KMS-11 (cell line): ENCODE data around the gene SEMA3G.

Source experiments
- H2AFZ ChIP-seq: fragments of 200-600 bp; sonication (generic); 2 replicates; pipeline ENCODE4 v1.6.1; 2016; ENCODE audit warnings: antibody characterized with exemption, mixed run types, low read depth
- H3K27ac ChIP-seq: fragments of 200-600 bp; sonication (generic); 2 replicates; pipeline ENCODE4 v1.6.1; 2016; ENCODE audit warnings: mild to moderate bottlenecking, mixed run types
- H3K27me3 ChIP-seq: fragments of 200-600 bp; sonication (generic); 2 replicates; pipeline ENCODE4 v1.6.1; 2017; ENCODE audit warnings: mild to moderate bottlenecking, low read depth, mixed run types, moderate library complexity; ENCODE audit not compliant: insufficient read depth
- H3K36me3 ChIP-seq: fragments of 200-600 bp; sonication (generic); 2 replicates; pipeline ENCODE4 v1.6.1; 2017; ENCODE audit warnings: mild to moderate bottlenecking, mixed run types; ENCODE audit not compliant: insufficient read depth
- H3K4me1 ChIP-seq: fragments of 200-600 bp; sonication (generic); 2 replicates; pipeline ENCODE4 v1.6.1; 2016; ENCODE audit warnings: mild to moderate bottlenecking, low read depth, mixed run types; ENCODE audit not compliant: poor library complexity, severe bottlenecking
- H3K4me2 ChIP-seq: fragments of 200-600 bp; sonication (generic); 2 replicates; pipeline ENCODE4 v1.7.0; 2016; ENCODE audit warnings: mild to moderate bottlenecking, mixed run types
- H3K4me3 ChIP-seq: fragments of 200-600 bp; sonication (generic); IDR thresholded peaks from 2 replicates; pipeline ENCODE4 v1.6.1; 2017; ENCODE audit warnings: low read depth, low read length, mixed read lengths; ENCODE audit not compliant: insufficient read depth
- H3K79me2 ChIP-seq: fragments of 200-600 bp; sonication (generic); 2 replicates; pipeline ENCODE4 v1.6.1; 2016; ENCODE audit warnings: low read depth, mixed run types; ENCODE audit not compliant: insufficient read depth
- H3K9ac ChIP-seq: fragments of 200-600 bp; sonication (generic); 2 replicates; pipeline ENCODE4 v1.6.1; 2016; ENCODE audit warnings: mild to moderate bottlenecking, mixed run types
- H4K20me1 ChIP-seq: fragments of 200-600 bp; sonication (generic); 2 replicates; pipeline ENCODE4 v1.6.1; 2016; ENCODE audit warnings: mild to moderate bottlenecking, mixed run types; ENCODE audit not compliant: insufficient read depth
- CTCF ChIP-seq: fragments of 200-600 bp; sonication (generic); conservative IDR thresholded peaks from 2 replicates; pipeline ENCODE4 v1.6.1; 2017; ENCODE audit warnings: low read depth, mild to moderate bottlenecking, antibody characterized with exemption, low read length, moderate library complexity, mixed read lengths

Gene SEMA3G

DNA sequence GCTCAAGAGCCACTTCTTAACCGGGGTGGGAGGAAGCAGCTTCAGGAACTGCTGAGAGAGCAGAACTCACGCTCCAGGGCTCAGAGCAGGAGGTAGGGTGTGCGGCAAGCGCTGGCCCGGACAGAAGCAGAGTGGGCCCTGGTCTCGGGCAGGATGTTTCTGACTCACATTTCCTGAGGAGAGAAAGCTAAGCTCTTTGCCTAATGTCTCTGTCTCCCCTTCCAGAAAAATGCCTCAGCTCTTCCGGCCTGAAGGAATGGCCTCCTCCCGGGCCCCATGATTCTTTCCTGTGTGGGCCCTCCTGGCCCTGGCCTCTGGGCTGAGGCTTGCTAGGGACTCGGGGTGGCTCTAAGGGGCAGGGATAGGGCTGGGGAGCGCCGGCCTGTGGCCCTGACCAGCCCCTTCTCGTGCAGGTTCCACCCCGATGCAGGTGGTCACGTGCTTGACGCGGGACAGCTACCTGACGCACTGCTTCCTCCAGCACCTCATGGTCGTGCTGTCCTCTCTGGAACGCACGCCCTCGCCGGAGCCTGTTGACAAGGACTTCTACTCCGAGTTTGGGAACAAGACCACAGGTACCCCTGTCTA is 46.1 kb upstream of the SEMA3G start:
- Histone ChIP-seq H3K36me3 (no peaks in the 10 kb centered on the region; the same call in 1 of the 2 replicates), H3K4me1 (no peaks in the 10 kb centered on the region)

GRCh38 chr3:52490035-52490938 is 45.4 kb upstream of the SEMA3G start:
- no peaks in the 10 kb centered on the region for H3K27me3 ChIP-seq
- no peaks in the 10 kb centered on the region for H3K79me2 ChIP-seq
- no peak for TF ChIP-seq CTCF
- H3K27ac ChIP-seq, result no peak overlapping the region
- H3K4me3 ChIP-seq, result no peak overlapping the region
- no peaks in the 10 kb centered on the region; the same call in 1 of the 2 replicates for H3K36me3 ChIP-seq
- H2AFZ ChIP-seq, result no peak overlapping the region
- no peaks in the 10 kb centered on the region for H4K20me1 ChIP-seq
- no peaks in the 10 kb centered on the region for H3K4me1 ChIP-seq
- H3K9ac ChIP-seq, result no peak overlapping the region
- H3K4me2 ChIP-seq, result no peak overlapping the region

More for the DNA sequence above, 46.1 kb upstream of the SEMA3G start:
- no peak overlapping the region for H3K27ac ChIP-seq
- no peak for TF ChIP-seq CTCF
- H2AFZ ChIP-seq, result no peak overlapping the region
- H3K4me2 ChIP-seq, result no peak overlapping the region
- H3K79me2 ChIP-seq, result no peaks in the 10 kb centered on the region
- H4K20me1 ChIP-seq, result no peaks in the 10 kb centered on the region
- H3K9ac ChIP-seq, result no peak overlapping the region
- no peaks in the 10 kb centered on the region for H3K27me3 ChIP-seq
- H3K4me3 ChIP-seq, result no peak overlapping the region

GRCh38 chr3:52489453-52489852 is 44.5 kb upstream of the SEMA3G start:
- no peaks in the 10 kb centered on the region for H3K79me2 ChIP-seq
- H3K4me2 ChIP-seq, result no peak overlapping the region
- H3K4me1 ChIP-seq, result no peaks in the 10 kb centered on the region
- no peak overlapping the region for H2AFZ ChIP-seq
- no peak for TF ChIP-seq CTCF
- no peaks in the 10 kb centered on the region; the same call in 1 of the 2 replicates for H3K36me3 ChIP-seq
- H3K4me3 ChIP-seq, result no peak overlapping the region
- H3K27me3 ChIP-seq, result no peaks in the 10 kb centered on the region
- no peaks in the 10 kb centered on the region for H4K20me1 ChIP-seq
- H3K9ac ChIP-seq, result no peak overlapping the region
- no peak overlapping the region for H3K27ac ChIP-seq

DNA sequence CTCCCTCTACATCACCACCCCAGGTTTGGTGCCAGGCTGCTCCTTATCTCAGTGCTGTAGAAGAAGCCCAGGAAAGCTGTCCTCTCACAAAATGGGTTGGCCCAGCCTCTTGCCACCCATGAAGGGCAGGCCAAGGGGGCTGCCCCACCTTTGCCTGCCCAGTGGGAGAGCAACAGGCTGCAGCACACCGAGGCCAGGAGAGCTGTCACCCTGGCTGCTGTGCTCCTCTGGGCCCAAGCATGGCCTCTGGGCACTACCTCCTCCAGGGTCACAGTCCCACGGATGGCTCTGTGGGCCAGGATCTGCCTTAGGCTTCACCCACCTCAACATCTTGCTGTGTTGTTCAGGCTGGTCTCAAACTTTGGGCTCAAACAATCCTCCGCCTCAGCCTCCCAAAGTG is 43.8 kb upstream of the SEMA3G start:
- H3K4me3 ChIP-seq, result no peak overlapping the region
- H2AFZ ChIP-seq, result no peak overlapping the region

More for the DNA sequence above, 43.8 kb upstream of the SEMA3G start:
- Histone ChIP-seq H3K79me2 (no peaks in the 10 kb centered on the region), H3K4me1 (no peaks in the 10 kb centered on the region), H3K36me3 (no peaks in the 10 kb centered on the region; the same call in 1 of the 2 replicates), H3K27ac (no peak overlapping the region), H4K20me1 (no peaks in the 10 kb centered on the region), H3K4me2 (no peak overlapping the region), H3K9ac (no peak overlapping the region), H3K27me3 (no peaks in the 10 kb centered on the region)
- no peak for TF ChIP-seq CTCF
